Suprapubic skin (tissue), 4 donors: ENCODE data around the gene SDHAF3. TPM values are rescaled to one million over a fixed set of nuclear protein-coding genes. Genes with fewer than 3 reads are reported as not detected.

ENCODE experiments used
- DNase-seq, 2 donors: peaks; one replicate each; pipeline ENCODE4 v3.0.0-alpha.2; 2019; ENCODE audit warnings: low spot score in 2 of 2
- H3K27ac ChIP-seq: fragments of 200-600 bp; sonication (generic); one replicate; pipeline ENCODE4 v1.5.1; 2019
- H3K27me3 ChIP-seq: fragments of 200-600 bp; sonication (generic); one replicate; pipeline ENCODE4 v1.5.1; 2019
- H3K36me3 ChIP-seq: fragments of 200-600 bp; sonication (generic); one replicate; pipeline ENCODE4 v1.5.1; 2019
- H3K4me1 ChIP-seq: fragments of 200-600 bp; sonication (generic); one replicate; pipeline ENCODE4 v1.5.1; 2019
- H3K4me3 ChIP-seq: fragments of 200-600 bp; sonication (generic); one replicate; pipeline ENCODE4 v1.5.1; 2019; ENCODE audit warnings: mild to moderate bottlenecking
- H3K9me3 ChIP-seq: fragments of 200-600 bp; sonication (generic); one replicate; pipeline ENCODE4 v1.5.1; 2019
- CTCF ChIP-seq, 2 donors: fragments of 200-600 bp in 1 of 2; fragments of 450-650 bp in 1 of 2; sonication (generic) in 1 of 2; IDR thresholded peaks; one replicate each; pipeline ENCODE4 v1.5.1; 2016 to 2019; ENCODE audit warnings: antibody characterized with exemption in 2 of 2, mild to moderate bottlenecking in 1 of 2, moderate library complexity in 1 of 2
- EP300 ChIP-seq: sonication (generic); formaldehyde crosslinking; IDR thresholded peaks from one replicate; pipeline ENCODE4 v1.6.1; 2017; ENCODE audit warnings: antibody characterized with exemption
- POLR2A ChIP-seq, 2 donors: fragments of 450-650 bp; IDR thresholded peaks; one replicate each; pipeline ENCODE4 v1.6.1; 2017; ENCODE audit warnings: antibody characterized with exemption in 2 of 2, mild to moderate bottlenecking in 2 of 2, moderate library complexity in 2 of 2
- POLR2AphosphoS5 ChIP-seq, 3 donors: sonication (generic); formaldehyde crosslinking; IDR thresholded peaks; one replicate each; pipeline ENCODE4 v1.6.1; 2017; ENCODE audit warnings: antibody characterized with exemption in 3 of 3
- WGBS: methylation state at CpG from one replicate; pipeline ENCODE4 v1.1.5; 2018; 5-methylcytosine and 5-hydroxymethylcytosine counted together
- total RNA-seq, 4 donors: library from RNA; depleted of rRNA; stranded (reverse); fragments of >200 nt; gene quantifications; one replicate each; pipeline ENCODE4 v1.1.0, GENCODE V29; 2016

SDHAF3 gene
- total RNA-seq, 4 donors from 2014 or later = 8.9 to 12.1 (median 10.1) TPM

- Histone ChIP-seq H3K36me3 (no peaks in the 10 kb centered on the region), H3K4me1 (no peaks in the 10 kb centered on the region), H3K9me3 (no peaks in the 10 kb centered on the region), H3K27ac (no peak overlapping the region), H3K27me3 (no peaks in the 10 kb centered on the region), H3K4me3 (no peak overlapping the region)
- TF ChIP-seq POLR2AphosphoS5 (IDR thresholded peaks at IDR 0.05) (no peak), POLR2A (IDR thresholded peaks at IDR 0.05) (no peak), EP300 (no peak), CTCF (IDR thresholded peaks at IDR 0.05) (no peak)
- WGBS = 82% methylated on average over 3 of the region's 3 CpGs
- DNase-seq = no peak
These were observed 87.3 kb downstream of the SDHAF3 start for GRCh38 chr7:97204821-97205220.

- no peak overlapping the region for H3K27ac ChIP-seq
- H3K4me1 ChIP-seq = no peaks in the 10 kb centered on the region
- no peaks in the 10 kb centered on the region for H3K27me3 ChIP-seq
- no peak overlapping the region for H3K4me3 ChIP-seq
- no peaks in the 10 kb centered on the region for H3K36me3 ChIP-seq
- TF ChIP-seq POLR2AphosphoS5 (IDR thresholded peaks at IDR 0.05) = no peak
- TF ChIP-seq CTCF (IDR thresholded peaks at IDR 0.05) = no peak
- no peak for TF ChIP-seq POLR2A (IDR thresholded peaks at IDR 0.05)
- TF ChIP-seq EP300 = no peak
- no peaks in the 10 kb centered on the region for H3K9me3 ChIP-seq
- WGBS = 48% methylated on average over 7 of the region's 7 CpGs
- DNase-seq = no peak
These were observed 98.1 kb downstream of the SDHAF3 start for GRCh38 chr7:97215556-97215955.

GRCh38 chr7:97218767-97219166 is 101.3 kb downstream of the SDHAF3 start:
- Histone ChIP-seq H3K4me1 (no peaks in the 10 kb centered on the region), H3K27me3 (no peaks in the 10 kb centered on the region), H3K9me3 (no peaks in the 10 kb centered on the region), H3K27ac (no peak overlapping the region), H3K4me3 (no peak overlapping the region), H3K36me3 (no peaks in the 10 kb centered on the region)
- no peak for TF ChIP-seq POLR2A (IDR thresholded peaks at IDR 0.05)
- no peak for TF ChIP-seq CTCF (IDR thresholded peaks at IDR 0.05)
- no peak for TF ChIP-seq EP300
- no peak for TF ChIP-seq POLR2AphosphoS5 (IDR thresholded peaks at IDR 0.05)
- DNase-seq = no peak
- WGBS = 43% methylated on average over 2 of the region's 2 CpGs

GRCh38 chr7:97219237-97219636 is 101.7 kb downstream of the SDHAF3 start:
- H3K4me3 ChIP-seq = no peak overlapping the region
- no peak for TF ChIP-seq POLR2A (IDR thresholded peaks at IDR 0.05)
- TF ChIP-seq POLR2AphosphoS5 (IDR thresholded peaks at IDR 0.05) = no peak
- no peak for TF ChIP-seq EP300
- no peak for TF ChIP-seq CTCF (IDR thresholded peaks at IDR 0.05)
- no peaks in the 10 kb centered on the region for H3K4me1 ChIP-seq
- no peaks in the 10 kb centered on the region for H3K36me3 ChIP-seq
- no peaks in the 10 kb centered on the region for H3K27me3 ChIP-seq
- no peaks in the 10 kb centered on the region for H3K9me3 ChIP-seq
- H3K27ac ChIP-seq = no peak overlapping the region
- no peak for DNase-seq
- 91% methylated on average over 2 of the region's 2 CpGs for WGBS

GRCh38 chr7:97224316-97224715 is 106.8 kb downstream of the SDHAF3 start:
- no peaks in the 10 kb centered on the region for H3K4me1 ChIP-seq
- no peak for DNase-seq
- no peak overlapping the region for H3K4me3 ChIP-seq
- no peaks in the 10 kb centered on the region for H3K36me3 ChIP-seq
- H3K9me3 ChIP-seq = no peaks in the 10 kb centered on the region
- no peak for TF ChIP-seq EP300
- TF ChIP-seq POLR2AphosphoS5 (IDR thresholded peaks at IDR 0.05) = no peak
- H3K27me3 ChIP-seq = no peaks in the 10 kb centered on the region
- WGBS = 75% methylated on average over 2 of the region's 2 CpGs
- no peak overlapping the region for H3K27ac ChIP-seq

GRCh38 chr7:97226541-97226940 is 109.0 kb downstream of the SDHAF3 start:
- Histone ChIP-seq H3K36me3 (no peaks in the 10 kb centered on the region), H3K9me3 (no peaks in the 10 kb centered on the region), H3K27ac (no peak overlapping the region), H3K27me3 (no peaks in the 10 kb centered on the region), H3K4me1 (no peaks in the 10 kb centered on the region), H3K4me3 (no peak overlapping the region)
- DNase-seq = no peak
- WGBS = 71% methylated on average over 3 of the region's 3 CpGs
- TF ChIP-seq POLR2AphosphoS5 (IDR thresholded peaks at IDR 0.05) (no peak), POLR2A (IDR thresholded peaks at IDR 0.05) (no peak), EP300 (no peak), CTCF (IDR thresholded peaks at IDR 0.05) (no peak)
